HG03439 (cell line): Measurements from ENCODE around the gene SOBP.

ENCODE experiments used
- ATAC-seq: cut with Tn5 transposase; IDR thresholded peaks from one replicate; pipeline ENCODE4 v1.9.1; 2021; ENCODE audit warnings: mild to moderate bottlenecking, moderate library complexity; ENCODE audit not compliant: unreplicated experiment

The SOBP gene

DNA sequence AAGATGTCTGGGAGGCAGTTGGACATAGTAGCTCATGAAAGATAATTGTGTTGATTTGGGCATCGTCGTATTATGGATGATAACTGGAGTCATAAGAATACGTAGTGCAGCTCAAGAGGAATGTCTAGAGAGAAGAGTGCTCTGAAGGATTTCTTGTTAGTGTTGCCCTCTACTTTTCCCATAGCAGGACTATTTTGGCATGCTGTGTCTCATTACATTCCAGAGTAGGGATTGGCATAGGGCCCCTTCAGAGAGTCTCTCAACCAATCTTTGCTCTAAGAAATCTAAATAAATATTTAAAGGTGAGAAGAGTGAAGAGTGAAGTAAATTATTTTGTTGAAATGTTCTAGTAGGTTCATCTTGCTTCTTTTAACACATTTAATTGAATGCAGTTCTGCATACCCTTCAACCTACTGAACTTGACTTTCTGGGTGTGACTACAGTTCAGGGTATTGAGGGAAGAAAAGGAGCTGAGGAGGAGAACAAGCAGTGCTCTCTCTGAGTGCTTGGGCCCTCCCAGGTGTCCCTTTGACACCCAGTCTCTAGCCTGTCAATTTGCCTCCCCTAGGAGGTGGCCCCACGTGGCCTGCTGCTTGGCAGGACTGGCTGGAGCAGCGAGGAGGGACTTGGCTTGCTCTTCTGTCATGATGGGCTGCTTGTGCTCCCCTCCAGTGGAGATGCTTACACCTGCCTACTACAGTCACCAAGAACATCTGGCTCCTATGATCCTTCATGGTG lies 33.3 kb downstream of the SOBP start:
- ATAC-seq: no peak

DNA sequence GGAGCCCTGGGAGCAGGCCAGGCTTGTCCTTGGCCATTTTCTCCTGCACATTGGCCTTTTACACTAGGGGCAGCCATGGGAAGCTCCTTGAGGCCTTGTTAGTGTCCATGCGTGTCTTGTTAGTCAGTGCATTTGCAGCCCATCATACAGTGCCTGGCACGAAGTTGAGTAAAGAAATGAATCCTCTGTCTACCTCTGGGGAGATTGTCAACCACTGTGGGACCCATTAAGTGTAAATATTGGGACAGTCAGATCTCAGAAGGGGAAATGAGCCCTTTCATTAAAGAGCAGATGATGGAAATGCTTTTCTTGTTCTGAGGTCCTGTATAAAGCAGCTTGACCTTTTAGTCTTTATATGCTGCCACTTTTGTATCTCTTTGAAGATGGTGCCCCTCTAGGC lies 33.9 kb downstream of the SOBP start:
- ATAC-seq: no peak

DNA sequence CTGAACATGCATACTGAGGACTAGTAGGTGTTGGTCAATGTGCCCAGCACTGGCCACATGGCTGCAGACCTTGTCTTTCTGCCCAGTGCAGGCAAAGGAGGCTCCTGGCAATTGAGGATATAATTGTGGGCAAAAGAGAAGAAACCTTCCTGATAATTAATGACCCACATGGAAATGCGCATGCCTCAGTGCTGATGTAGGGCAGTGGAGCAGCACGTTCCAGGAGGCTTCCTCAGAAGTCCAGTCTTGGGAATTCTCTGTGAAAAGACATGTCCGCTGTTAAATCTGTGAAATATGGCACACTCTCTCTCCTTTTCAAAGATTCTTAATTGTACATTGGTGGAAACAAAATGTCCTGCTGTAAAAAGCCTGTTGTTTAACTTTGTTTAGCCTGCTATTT lies 34.7 kb downstream of the SOBP start:
- ATAC-seq: no peak

DNA sequence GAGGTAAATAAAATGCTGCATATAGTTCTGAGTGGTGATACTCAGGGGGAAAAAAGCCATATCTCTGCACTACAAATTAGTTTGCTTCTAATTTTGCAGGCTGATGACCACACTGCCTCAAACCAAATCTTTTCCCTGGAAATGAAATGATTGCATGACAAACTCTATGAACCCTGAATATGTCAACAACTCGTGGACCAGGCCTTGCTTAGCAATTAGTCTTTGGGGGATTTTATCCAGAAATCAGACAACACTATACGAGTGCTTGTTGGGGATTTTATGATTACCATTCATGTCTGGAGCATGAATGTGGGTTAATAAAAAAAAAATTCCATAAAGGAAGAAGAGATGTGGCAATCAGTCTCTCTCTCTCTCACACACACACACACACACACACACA lies 42.0 kb downstream of the SOBP start:
- ATAC-seq: no peak

DNA sequence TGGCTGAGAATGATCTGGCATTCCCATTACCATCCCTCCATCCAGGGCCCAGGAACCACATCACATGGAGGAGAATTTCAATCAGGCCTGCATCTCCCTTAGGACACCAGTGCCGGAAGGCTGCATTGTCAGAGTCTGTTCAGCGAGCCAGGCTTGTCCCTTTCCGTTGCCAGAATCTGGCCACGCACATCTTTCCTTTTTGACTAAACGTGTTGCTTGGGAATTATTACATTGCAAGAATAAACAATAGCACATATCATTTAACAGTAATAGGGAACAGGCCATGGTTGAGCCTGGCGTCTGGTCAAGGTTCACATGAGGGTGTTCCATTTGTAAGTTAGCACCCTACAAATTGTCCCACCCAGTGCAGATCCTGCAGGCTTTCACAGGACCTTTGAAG lies 42.8 kb downstream of the SOBP start:
- no peak for ATAC-seq

DNA sequence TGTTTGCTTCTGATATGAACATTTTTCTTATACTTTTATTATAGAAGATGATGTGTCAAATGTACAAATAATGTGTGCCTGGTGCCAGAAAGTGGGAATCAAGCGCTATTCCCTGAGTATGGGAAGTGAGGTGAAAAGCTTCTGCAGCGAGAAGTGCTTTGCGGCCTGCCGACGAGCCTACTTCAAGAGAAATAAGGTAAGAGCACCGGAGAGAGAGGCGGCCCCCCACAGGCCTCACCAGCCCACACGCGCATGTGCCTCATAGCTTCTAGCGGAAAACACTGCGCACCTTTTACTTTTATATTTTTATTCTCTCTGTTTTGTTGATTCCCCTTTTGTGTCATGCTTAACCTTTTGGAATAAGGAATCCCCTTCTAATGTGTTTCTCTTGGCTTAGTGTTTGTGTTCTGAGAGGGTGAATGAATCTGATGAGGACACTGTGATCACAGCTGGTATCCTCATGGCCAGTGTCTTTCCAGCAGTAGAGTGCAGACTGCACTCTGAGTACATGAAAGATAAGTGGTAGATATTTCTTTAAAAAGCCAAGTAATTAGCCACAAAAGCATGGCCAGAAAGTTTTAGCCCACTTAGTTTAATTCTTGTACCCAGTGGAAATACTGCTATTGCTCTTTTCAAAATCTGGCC lies 43.6 kb downstream of the SOBP start:
- ATAC-seq: no peak

DNA sequence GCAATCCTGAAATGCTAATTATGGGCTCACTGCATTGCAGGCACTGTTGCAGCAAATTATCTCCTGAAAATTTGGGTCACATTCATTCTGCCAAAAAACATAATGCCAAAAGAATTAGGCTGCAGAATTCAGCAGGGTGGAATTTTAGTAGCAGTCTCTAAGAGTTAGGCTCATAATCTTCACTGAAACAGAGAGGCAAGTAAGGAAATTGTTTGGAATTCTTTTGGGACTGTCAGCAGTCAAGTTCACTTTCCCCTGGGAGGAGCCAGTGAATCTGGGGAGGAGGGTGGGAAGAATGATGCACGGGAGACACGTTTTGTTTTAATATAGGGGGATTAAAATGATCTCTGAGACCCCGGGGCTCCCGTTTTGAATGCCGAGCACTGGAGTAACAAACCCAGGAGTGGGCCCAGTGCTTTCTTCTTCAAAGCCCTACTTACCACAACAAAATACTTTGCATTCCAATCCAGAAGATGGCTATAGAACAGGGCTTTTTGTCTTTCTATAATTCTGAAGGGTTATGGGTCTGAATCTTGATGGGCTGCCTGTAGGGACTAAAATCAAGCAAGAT lies 44.7 kb downstream of the SOBP start:
- ATAC-seq: no peak

DNA sequence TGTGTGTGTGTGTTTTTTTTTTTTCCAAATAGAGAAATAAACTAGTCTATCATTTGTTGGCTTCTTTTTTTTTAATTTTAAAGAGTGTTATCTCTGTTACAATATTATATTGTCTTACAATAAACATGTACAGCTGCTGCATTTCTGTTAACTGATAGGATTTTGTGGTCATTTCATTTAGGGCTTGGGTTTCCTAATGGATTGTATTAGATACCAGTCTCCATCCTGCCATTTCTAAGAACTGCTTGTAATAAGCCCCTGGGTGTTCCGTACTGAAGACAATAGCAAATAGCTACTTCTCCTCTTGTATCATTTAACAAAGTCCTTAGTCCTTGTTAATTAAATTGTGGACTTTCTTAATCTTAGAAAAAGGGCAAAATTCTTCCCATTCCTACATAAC lies 45.7 kb downstream of the SOBP start:
- no peak for ATAC-seq

DNA sequence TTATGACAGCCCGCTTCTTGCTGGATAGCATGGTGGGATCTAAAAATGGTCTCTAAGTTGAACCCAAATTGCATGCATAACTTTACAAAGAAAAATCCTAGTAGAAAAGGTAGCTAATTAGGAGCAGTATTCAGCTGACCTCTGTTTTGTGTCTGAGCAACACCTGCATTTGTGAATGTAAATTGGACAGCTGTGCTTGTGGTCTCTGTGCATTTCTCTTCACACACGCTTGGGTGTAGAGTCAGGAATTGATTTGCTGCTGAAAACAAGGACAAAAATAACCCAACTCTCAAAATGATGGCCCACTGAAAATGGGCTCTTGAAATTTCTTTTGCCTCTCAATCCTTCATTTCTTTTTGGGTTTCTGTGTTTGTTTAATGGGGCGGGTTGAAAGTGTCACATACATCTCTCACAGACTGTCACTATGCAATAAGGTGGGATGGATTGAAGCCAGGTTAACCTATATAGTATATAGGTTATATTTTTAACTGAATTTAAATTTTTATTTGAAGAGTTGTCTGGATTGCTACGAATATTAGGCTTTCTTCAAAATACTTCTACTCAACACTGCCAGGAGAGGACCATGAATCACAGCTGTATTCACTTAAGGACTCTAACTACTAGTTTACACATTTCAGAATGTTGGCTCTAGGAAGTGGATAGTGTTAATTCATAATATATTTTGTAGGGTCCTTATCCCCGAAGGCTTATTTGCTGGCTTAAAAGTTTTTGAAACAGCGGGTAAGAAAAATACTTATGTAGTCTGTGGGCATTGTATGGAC lies 46.5 kb downstream of the SOBP start:
- ATAC-seq: no peak

DNA sequence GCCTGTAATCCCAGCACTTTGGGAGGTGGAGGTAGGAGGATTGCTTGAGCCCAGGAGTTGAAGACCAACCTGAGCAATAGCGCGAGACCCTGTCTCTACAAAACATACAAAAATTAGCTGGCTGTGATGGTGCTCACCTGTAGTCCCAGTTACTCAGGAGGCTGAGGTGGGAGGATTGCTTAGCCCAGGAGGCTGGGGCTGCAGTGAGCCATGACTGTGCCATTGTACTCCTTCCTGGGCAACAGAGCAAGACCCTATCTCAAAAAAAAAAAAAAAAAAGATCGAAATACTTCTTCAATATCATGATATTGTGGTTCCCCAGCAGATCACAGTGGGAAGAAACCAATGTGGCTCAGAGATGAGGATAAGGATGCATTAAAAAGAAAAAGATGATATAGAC lies 47.6 kb downstream of the SOBP start:
- no peak for ATAC-seq

DNA sequence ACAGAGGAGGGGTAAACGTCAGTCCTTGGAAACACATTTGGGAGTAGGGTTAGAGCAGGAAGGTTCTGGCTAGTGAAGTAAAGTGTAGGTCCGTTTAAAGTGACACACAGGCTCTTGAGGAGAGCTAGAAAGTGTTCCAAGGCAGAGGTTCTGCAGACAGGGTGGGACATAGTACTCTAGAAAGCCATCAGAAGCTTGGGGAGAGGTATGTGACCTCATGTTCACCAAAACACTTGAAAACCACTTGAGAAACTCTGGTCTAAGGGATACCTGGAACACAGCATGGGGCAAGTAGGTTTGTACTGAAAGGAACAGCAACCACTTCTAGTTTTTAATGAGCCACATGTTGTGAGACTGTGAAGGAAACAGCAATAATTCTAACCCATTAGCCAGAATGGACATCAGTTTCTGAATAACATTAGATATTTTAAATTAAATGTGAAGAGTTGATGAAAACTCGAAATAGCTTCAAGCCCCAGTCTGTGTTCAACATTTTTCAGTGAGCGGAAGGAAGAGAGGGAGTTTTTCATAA lies 49.0 kb downstream of the SOBP start:
- no peak for ATAC-seq

DNA sequence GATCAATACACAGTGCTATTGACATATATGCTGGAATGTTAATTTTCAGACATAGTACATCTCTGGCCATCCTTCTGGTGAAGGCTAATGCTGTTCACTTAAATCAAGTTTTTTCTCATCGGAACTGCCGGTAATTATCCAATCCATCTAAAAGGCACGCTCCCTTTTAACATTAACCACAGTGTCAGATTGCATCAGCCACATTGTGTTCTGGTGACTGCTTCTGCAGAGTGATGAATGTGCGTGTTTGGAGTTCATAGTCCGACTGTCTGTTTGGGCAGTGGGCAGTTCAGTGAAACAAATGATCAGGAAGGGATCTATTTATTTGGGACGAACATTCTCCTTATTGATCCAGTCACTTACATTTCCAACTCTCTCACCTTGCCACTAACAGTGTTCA lies 49.5 kb downstream of the SOBP start:
- ATAC-seq: no peak

DNA sequence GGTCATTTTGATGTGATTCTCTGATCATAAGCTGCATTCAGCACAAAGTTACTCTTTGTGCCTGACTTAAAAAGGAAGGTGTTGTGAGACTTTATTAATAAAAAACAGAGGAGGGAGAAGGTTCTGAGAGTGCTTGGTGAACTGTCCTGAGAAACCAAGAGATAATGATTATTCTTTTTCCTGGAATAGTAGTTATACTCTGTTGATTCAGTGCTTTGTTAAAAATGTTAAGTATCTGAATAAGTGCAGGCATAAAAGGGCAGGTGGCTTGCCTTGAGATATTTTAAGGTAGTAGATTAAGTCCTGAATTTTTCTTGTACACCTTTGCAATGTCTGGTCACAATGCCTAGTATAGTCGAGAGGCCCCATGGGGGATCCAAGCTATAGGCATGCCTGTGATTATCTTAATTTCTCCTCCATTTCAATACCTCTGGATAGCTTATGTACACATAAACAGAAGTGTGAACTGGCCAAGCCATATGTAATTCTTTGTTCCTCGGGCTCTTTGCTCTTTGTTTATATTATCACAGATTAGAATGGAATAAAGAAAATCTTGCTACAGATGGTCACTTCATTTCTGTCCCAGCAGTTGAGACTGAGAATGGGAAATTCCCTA lies 50.0 kb downstream of the SOBP start:
- no peak for ATAC-seq

DNA sequence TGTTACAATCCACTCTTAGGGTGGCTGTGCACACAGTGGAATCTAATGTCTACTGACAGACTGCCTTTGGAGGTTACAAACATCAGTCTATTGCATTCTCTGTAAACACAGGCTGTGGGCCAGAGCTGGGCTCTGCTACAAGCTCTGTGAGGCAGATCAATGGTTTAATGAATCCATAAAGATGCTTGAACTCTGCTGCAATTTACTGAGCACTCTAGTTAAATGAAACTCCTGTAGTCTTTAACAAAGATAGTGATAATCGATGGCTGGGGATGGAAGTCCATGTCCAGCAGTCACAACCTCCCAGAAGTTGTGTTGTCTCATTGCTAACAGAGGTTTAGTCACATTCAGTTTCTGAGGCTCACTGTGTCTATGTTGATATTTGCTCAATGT lies 50.5 kb downstream of the SOBP start:
- no peak for ATAC-seq

DNA sequence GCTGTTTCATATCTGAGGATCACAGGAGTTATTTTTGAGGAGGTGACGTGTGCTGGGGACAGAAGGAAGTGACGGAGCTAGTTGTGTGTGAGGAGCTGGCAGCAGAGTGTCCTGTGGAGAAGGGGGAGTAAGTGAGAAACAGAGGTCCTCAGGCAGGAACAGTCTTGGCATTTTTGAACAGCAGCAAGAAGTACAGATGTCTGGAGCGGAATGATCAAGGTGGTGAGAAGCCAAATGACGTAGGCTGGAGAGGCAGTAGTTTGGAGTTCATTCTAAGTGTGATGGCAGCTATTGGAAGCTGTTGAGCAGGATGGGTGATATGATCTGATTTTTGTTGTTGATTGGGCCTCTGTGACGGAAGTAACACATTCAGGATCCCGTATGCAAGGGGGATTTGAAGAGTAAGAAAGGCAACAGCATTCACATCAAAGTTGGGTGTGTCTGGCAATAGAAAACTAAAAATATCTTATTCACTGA lies 52.3 kb downstream of the SOBP start:
- ATAC-seq: no peak

DNA sequence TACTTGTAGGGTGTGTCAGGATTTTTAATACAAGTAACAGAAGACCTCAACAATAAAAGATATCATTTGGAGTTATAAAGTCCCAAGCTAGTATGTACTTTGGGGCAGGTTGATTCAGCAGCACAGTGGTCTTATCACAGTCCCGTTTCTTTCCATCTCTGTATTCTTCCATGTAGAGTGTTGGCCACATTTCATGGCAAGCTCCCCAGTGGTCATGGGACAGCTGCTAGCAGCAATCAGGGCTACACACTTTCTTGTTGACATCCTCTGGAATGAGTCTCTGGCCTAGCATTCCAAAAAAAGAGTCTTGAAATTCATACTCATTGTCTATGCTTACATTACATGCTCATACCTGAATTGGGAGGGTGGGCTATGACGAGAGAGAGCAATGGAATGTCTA lies 53.2 kb downstream of the SOBP start:
- ATAC-seq: no peak

DNA sequence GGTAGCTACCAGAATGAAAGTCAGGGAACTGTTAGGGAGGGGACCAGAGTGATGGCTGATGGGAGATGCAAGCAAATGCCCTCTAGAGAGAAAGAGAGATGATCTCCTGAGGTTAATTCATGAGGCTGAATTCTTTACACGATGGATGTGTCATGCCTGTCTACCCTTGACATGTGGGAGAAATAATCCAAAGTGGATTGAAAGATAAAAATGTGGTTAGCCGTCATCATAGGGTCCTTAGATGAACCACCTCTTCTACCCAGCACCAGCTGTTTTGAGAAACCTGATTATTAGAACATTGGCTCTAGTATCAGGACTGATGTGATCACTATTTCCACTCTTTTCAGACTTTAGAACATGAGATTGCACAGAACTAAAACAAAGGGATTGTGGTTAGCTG lies 53.6 kb downstream of the SOBP start:
- no peak for ATAC-seq

DNA sequence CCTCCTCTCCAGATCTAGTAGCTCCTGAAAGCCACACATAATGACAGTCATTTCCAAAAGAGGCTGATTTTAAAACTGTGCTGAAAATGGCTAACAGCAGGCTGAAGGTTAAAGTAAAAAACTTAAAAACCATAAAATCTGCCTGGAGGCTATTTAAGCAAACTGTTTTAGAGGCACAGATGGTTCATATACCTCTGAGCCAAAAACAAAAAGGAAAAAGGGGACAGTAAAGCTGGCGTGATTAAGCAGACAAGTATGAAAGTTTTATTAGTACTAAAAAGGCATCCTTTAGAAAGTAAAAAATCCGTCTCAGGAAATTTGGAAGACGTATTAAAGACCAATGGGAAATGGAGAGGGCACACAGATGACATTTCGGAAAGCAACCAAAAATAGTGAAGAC lies 55.8 kb downstream of the SOBP start:
- ATAC-seq: no peak

DNA sequence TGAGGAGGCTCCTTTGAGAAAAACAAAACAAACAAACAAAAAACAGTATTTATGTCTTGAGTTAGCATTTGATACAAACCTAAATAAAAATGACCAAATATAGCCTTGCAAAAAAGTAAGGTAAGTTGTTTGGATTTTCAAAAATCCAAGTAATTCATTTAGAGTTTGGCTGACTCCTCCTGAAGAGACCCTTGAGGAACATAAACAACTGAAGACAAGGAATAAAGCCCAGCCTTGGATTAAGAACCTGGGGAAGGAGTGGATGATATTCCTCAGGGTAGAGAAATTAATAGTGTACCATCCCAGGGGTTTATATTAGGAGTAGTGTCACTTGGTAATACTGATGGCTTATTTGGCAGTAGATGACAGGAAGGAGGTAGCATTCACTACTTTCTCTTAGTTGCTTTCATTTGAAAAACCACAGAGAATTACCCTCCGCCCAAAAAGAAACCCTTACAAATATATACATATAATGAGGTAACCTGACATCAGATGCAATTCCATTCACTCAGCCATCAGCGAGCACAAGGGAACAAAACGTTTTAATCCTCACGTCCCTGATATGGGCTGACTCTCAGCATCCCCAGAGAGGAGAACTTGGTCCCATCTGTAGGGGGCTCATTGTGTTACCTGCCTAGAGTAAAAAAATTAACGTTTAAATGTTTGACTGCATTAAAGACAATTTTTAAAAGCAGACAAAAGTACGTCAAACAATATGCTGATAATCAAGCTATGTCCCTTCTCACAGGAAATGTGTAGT lies 57.0 kb downstream of the SOBP start:
- no peak for ATAC-seq

DNA sequence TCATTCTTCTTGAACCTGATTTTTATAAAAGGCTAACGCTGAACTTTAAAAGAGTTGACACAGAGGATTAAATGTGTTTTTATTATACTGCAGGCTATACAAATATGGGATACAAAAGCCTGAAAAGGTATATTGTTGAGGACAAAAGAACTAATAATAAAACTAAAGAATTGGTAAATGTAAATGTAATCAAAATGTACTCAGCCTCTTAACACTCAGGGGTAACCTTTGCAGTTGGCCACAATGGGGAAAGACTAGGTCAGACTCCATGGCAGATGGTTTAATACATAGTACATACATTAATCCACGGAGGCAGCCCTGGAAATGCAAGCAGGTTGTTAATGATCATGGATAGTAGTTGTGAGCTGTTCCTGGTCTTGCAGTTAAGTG lies 57.5 kb downstream of the SOBP start:
- no peak for ATAC-seq
